Naive thymus-derived CD4-positive, alpha-beta T cell (primary cell): Measurements from ENCODE around the gene APMAP. TPM values are rescaled to one million over a fixed set of nuclear protein-coding genes. Genes with fewer than 3 reads are reported as not detected.
"Not testable (repeated sequence)": the region's sequence is repeated elsewhere in the genome, so short reads cannot be mapped to it uniquely, and the experiment has no call there.

Experiments used
- ATAC-seq: fragments of 150-1000 bp; cut with Tn5 transposase; 2 replicates; pipeline ENCODE4 v1.10.0; 2021; ENCODE audit warnings: mild to moderate bottlenecking, moderate library complexity
- CTCF ChIA-PET: fragments of 350-600 bp; sonication (Branson Sonifier 250); formaldehyde crosslinking; loops from one replicate; lab custom pipeline; 2021; ENCODE audit warnings: antibody characterized with exemption; lab: Charles Lee
- POLR2A ChIA-PET: fragments of 350-600 bp; sonication (Branson Sonifier 250); formaldehyde crosslinking; loops from one replicate; lab custom pipeline; 2021; ENCODE audit warnings: antibody characterized with exemption, inconsistent platforms; lab: Charles Lee
- DNase-seq, 9 donors: peaks; one replicate each; pipeline versions ENCODE4 v3.0.0 to v3.0.0-alpha.2; 2020 to 2022; ENCODE audit warnings: mixed read lengths in 1 of 9
- H3K27ac ChIP-seq: one replicate; pipeline ENCODE4 v1.7.0; 2013; ENCODE audit warnings: mild to moderate bottlenecking, low read depth, low read length, moderate library complexity
- H3K27me3 ChIP-seq, 2 donors: one replicate each; pipeline ENCODE4 v1.7.0; 2013; ENCODE audit warnings: low read length in 2 of 2, mild to moderate bottlenecking in 2 of 2, moderate library complexity in 2 of 2; ENCODE audit not compliant: control insufficient read depth in 2 of 2, insufficient read depth in 2 of 2
- H3K36me3 ChIP-seq, 3 experiments: 1 replicate in 2 of 3; 2 replicates in 1 of 3; pipeline ENCODE4 v1.7.0; 2013; ENCODE audit warnings: low read length in 3 of 3, mild to moderate bottlenecking in 3 of 3, moderate library complexity in 1 of 3; ENCODE audit not compliant: insufficient read depth in 3 of 3, control insufficient read depth in 2 of 3
- H3K4me1 ChIP-seq, 2 donors: one replicate each; pipeline ENCODE4 v1.7.0; 2013; ENCODE audit warnings: low read length in 2 of 2, mild to moderate bottlenecking in 2 of 2, moderate library complexity in 1 of 2; ENCODE audit not compliant: control insufficient read depth in 2 of 2, insufficient read depth in 2 of 2
- H3K4me3 ChIP-seq: 2 replicates; pipeline ENCODE4 v1.7.0; 2013; ENCODE audit warnings: mild to moderate bottlenecking, low read length
- H3K9me3 ChIP-seq, 3 experiments: 1 replicate in 2 of 3; 2 replicates in 1 of 3; pipeline ENCODE4 v1.7.0; 2013; ENCODE audit warnings: low read length in 3 of 3; ENCODE audit not compliant: control insufficient read depth in 2 of 3
- H3K27ac Mint-ChIP-seq, 9 donors: one replicate each; pipeline ENCODE4 v1.8.0; 2020 to 2022; ENCODE audit warnings: mixed read lengths in 9 of 9, mild to moderate bottlenecking in 8 of 9, moderate library complexity in 5 of 9, inconsistent platforms in 2 of 9
- H3K27me3 Mint-ChIP-seq, 5 donors: one replicate each; pipeline ENCODE4 v1.8.0; 2021 to 2022; ENCODE audit warnings: mixed read lengths in 5 of 5, mild to moderate bottlenecking in 1 of 5
- H3K36me3 Mint-ChIP-seq, 5 donors: one replicate each; pipeline ENCODE4 v1.8.0; 2020 to 2022; ENCODE audit warnings: mixed read lengths in 5 of 5, mild to moderate bottlenecking in 3 of 5, inconsistent platforms in 1 of 5
- H3K4me1 Mint-ChIP-seq, 7 donors: one replicate each; pipeline ENCODE4 v1.8.0; 2020 to 2022; ENCODE audit warnings: mixed read lengths in 7 of 7, mild to moderate bottlenecking in 3 of 7, inconsistent platforms in 1 of 7
- H3K4me3 Mint-ChIP-seq, 10 donors: one replicate each; pipeline ENCODE4 v1.8.0; 2020 to 2022; ENCODE audit warnings: mild to moderate bottlenecking in 10 of 10, mixed read lengths in 10 of 10, moderate library complexity in 6 of 10, inconsistent platforms in 2 of 10
- H3K9me3 Mint-ChIP-seq, 11 donors: one replicate each; pipeline ENCODE4 v1.8.0; 2020 to 2022; ENCODE audit warnings: mixed read lengths in 11 of 11, mild to moderate bottlenecking in 4 of 11, inconsistent platforms in 1 of 11, moderate library complexity in 1 of 11
- intact Hi-C, 2 donors: fragments of 100-400 bp; cut with micrococcal nuclease; formaldehyde crosslinking; loops; one replicate each; pipeline ENCODE4 v1.15.1; 2023
- polyA plus RNA-seq, 2 donors: library from polyadenylated mRNA; unstranded; fragments of 300-500 nt; fragmentation: Illumina TruSeq; gene quantifications; one replicate each; pipeline ENCODE4 v1.2.3, GENCODE V29; 2021
- total RNA-seq, 6 experiments: library from RNA in 5 of 6; stranded (reverse) in 5 of 6; gene quantifications; 1 replicate in 5 of 6; 2 replicates in 1 of 6; pipeline ENCODE4 v1.2.3 and lab custom pipeline; 2021 to 2026

The APMAP gene
- total and polyA plus RNA-seq, 7 experiments from 2014 or later: 28.2 to 74.6 (median 41.4) TPM

GRCh38 chr20:24935140-24935539 is 57.4 kb downstream of the APMAP start:
- Mint-ChIP-seq H3K27ac (no peak overlapping the region), H3K36me3 (peaks cover 0 to 12% (median 0%) of the 10 kb centered on the region in 5 donors), H3K27me3 (no peaks in the 10 kb centered on the region), H3K4me1 (peaks cover 19 to 45% (median 25%) of the 10 kb centered on the region in 7 donors), H3K4me3 (no peak overlapping the region), H3K9me3 (peaks cover 0 to 6% (median 0%) of the 10 kb centered on the region in 11 donors)
- Histone ChIP-seq H3K27me3 (no peaks in the 10 kb centered on the region), H3K9me3 (no peaks in the 10 kb centered on the region), H3K36me3 (no peaks in the 10 kb centered on the region), H3K4me1 (peaks cover 16 to 30% of the 10 kb centered on the region in 2 donors), H3K27ac (no peak overlapping the region), H3K4me3 (no peak overlapping the region)
- ATAC-seq (no peak), DNase-seq (no peak)
- POLR2A ChIA-PET: no interaction called here
- CTCF ChIA-PET: interaction anchor here (0.6 kb wide), 1 partner anchor 101 kb away, joined by 4 read pairs; no protein-coding TSS in a partner anchor
- intact Hi-C loops: no loop called here

- no peak overlapping the region for H3K4me3 Mint-ChIP-seq
- Histone ChIP-seq H3K27ac (no peak overlapping the region), H3K4me3 (no peak overlapping the region), H3K4me1 (peaks cover 16 to 30% of the 10 kb centered on the region in 2 donors), H3K27me3 (no peaks in the 10 kb centered on the region), H3K9me3 (no peaks in the 10 kb centered on the region), H3K36me3 (no peaks in the 10 kb centered on the region)
- H3K4me1 Mint-ChIP-seq: peaks cover 19 to 49% (median 25%) of the 10 kb centered on the region in 7 donors
- H3K27me3 Mint-ChIP-seq: no peaks in the 10 kb centered on the region
- ChIA-PET CTCF (interaction anchor here (0.6 kb wide), 1 partner anchor 102 kb away, joined by 4 read pairs; no protein-coding TSS in a partner anchor), POLR2A (no interaction called here)
- ATAC-seq: no peak
- intact Hi-C loops: loop anchor here in 1 of 2 donors (5.0 kb wide), 1 partner anchor 58 kb away; the partner anchor contains the start of gene APMAP
- peaks cover 0 to 6% (median 0%) of the 10 kb centered on the region in 11 donors for H3K9me3 Mint-ChIP-seq
- H3K36me3 Mint-ChIP-seq: peaks cover 0 to 12% (median 0%) of the 10 kb centered on the region in 5 donors
- no peak overlapping the region for H3K27ac Mint-ChIP-seq
- DNase-seq: no peak
These were observed 57.8 kb downstream of the APMAP start for GRCh38 chr20:24934716-24935115.

GRCh38 chr20:24934101-24934661 is 58.4 kb downstream of the APMAP start:
- Histone ChIP-seq H3K4me1 (peaks cover 16 to 30% of the 10 kb centered on the region in 2 donors), H3K27me3 (no peaks in the 10 kb centered on the region), H3K36me3 (no peaks in the 10 kb centered on the region), H3K27ac (no peak overlapping the region), H3K4me3 (no peak overlapping the region), H3K9me3 (no peaks in the 10 kb centered on the region)
- Mint-ChIP-seq H3K4me3 (no peak overlapping the region), H3K27me3 (no peaks in the 10 kb centered on the region), H3K27ac (no peak overlapping the region), H3K36me3 (peaks cover 0 to 12% (median 0%) of the 10 kb centered on the region in 5 donors), H3K9me3 (peaks cover 0 to 6% (median 0%) of the 10 kb centered on the region in 11 donors), H3K4me1 (peaks cover 19 to 50% (median 25%) of the 10 kb centered on the region in 7 donors)
- DNase-seq (no peak), ATAC-seq (no peak)
- CTCF ChIA-PET: interaction anchor here (0.6 kb wide), 1 partner anchor 102 kb away, joined by 4 read pairs; no protein-coding TSS in a partner anchor
- intact Hi-C loops: loop anchor here in 1 of 2 donors (5.0 kb wide), 1 partner anchor 58 kb away; the partner anchor contains the start of gene APMAP
- POLR2A ChIA-PET: no interaction called here

- no peak overlapping the region for H3K27ac ChIP-seq
- POLR2A ChIA-PET: no interaction called here
- Mint-ChIP-seq H3K4me1 (peaks cover 19 to 47% (median 25%) of the 10 kb centered on the region in 7 donors), H3K36me3 (peaks cover 0 to 12% (median 0%) of the 10 kb centered on the region in 5 donors), H3K27me3 (no peaks in the 10 kb centered on the region), H3K27ac (peak overlapping the region in 1 of 9 donors; percentile 44), H3K4me3 (no peak overlapping the region), H3K9me3 (peaks cover 0 to 6% (median 0%) of the 10 kb centered on the region in 11 donors)
- H3K4me3 ChIP-seq: no peak overlapping the region
- no peak for DNase-seq
- H3K9me3 ChIP-seq: no peaks in the 10 kb centered on the region
- H3K27me3 ChIP-seq: no peaks in the 10 kb centered on the region
- intact Hi-C loops: loop anchor here in 1 of 2 donors (5.0 kb wide), 1 partner anchor 59 kb away; the partner anchor contains the start of gene APMAP
- ATAC-seq: no peak
- CTCF ChIA-PET: no interaction called here
- H3K36me3 ChIP-seq: no peaks in the 10 kb centered on the region
- peaks cover 16 to 30% of the 10 kb centered on the region in 2 donors for H3K4me1 ChIP-seq
These were observed 59.2 kb downstream of the APMAP start for GRCh38 chr20:24933266-24933908.

- H3K9me3 ChIP-seq, POLR2A ChIA-PET, H3K36me3 ChIP-seq, CTCF ChIA-PET, H3K9me3 Mint-ChIP-seq, H3K27me3 Mint-ChIP-seq, H3K27me3 ChIP-seq, H3K36me3 Mint-ChIP-seq, ATAC-seq, H3K27ac ChIP-seq, DNase-seq: not testable (repeated sequence)
- peaks cover 19 to 42% (median 25%) of the 10 kb centered on the region in 7 donors for H3K4me1 Mint-ChIP-seq
- H3K27ac Mint-ChIP-seq: peak overlapping the region in 6 of 9 donors; percentile 9 to 90 (median 35)
- intact Hi-C loops: loop anchor here (1.0 to 5.0 kb wide), 4 partner anchors 17 to 133 kb away; partner anchors contain the start of genes APMAP (in 2 of the 2) and CST7 (in 2 of the 2)
- Histone ChIP-seq H3K4me1 (peaks cover 16 to 30% of the 10 kb centered on the region in 2 donors), H3K4me3 (peak overlapping the region; percentile 17)
- peak overlapping the region in 7 of 10 donors; percentile 21 to 66 (median 52) for H3K4me3 Mint-ChIP-seq
These were observed 60.7 kb downstream of the APMAP start for GRCh38 chr20:24931893-24932292.

- DNase-seq, ATAC-seq, H3K36me3 ChIP-seq, H3K27ac ChIP-seq, H3K36me3 Mint-ChIP-seq, H3K27me3 Mint-ChIP-seq, H3K9me3 Mint-ChIP-seq, H3K9me3 ChIP-seq, H3K27me3 ChIP-seq, POLR2A ChIA-PET: not testable (repeated sequence)
- peaks cover 19 to 42% (median 25%) of the 10 kb centered on the region in 7 donors for H3K4me1 Mint-ChIP-seq
- Histone ChIP-seq H3K4me1 (peaks cover 16 to 30% of the 10 kb centered on the region in 2 donors), H3K4me3 (peak overlapping the region; percentile 17)
- intact Hi-C loops: loop anchor here (2.0 to 5.0 kb wide), 3 partner anchors 61 to 134 kb away; partner anchors contain the start of gene APMAP (in 2 of the 2)
- H3K4me3 Mint-ChIP-seq: peak overlapping the region in 8 of 10 donors; percentile 3 to 66 (median 35)
- CTCF ChIA-PET: interaction anchor here (0.7 kb wide), 1 partner anchor 155 kb away, joined by 3 read pairs; no protein-coding TSS in a partner anchor
- peak overlapping the region in 6 of 9 donors; percentile 3 to 90 (median 44) for H3K27ac Mint-ChIP-seq
These were observed 61.5 kb downstream of the APMAP start for GRCh38 chr20:24930724-24931688.
